NCI-H1105 treated with DMSO at 0.1 percent for 48 hours (cell line): ENCODE results near the gene ARHGAP28.

Source experiments
- DNase-seq: peaks from one replicate; lab custom pipeline; 2025; lab: John Stamatoyannopoulos, UW

ARHGAP28 gene

GRCh38 chr18:6874315-6874714 is 144.8 kb downstream of the ARHGAP28 start:
- no peak for DNase-seq

- DNase-seq: no peak
Measured at GRCh38 chr18:6875749-6876148, 146.2 kb downstream of the ARHGAP28 start.

GRCh38 chr18:6876641-6877041 is 147.1 kb downstream of the ARHGAP28 start:
- no peak for DNase-seq

GRCh38 chr18:6877288-6877687 is 147.8 kb downstream of the ARHGAP28 start:
- no peak for DNase-seq

- DNase-seq: no peak
Measured at GRCh38 chr18:6878556-6879297, 149.2 kb downstream of the ARHGAP28 start.

GRCh38 chr18:6879508-6880195 is 150.1 kb downstream of the ARHGAP28 start:
- no peak for DNase-seq

- no peak for DNase-seq
Measured at GRCh38 chr18:6881034-6881820, 151.7 kb downstream of the ARHGAP28 start.

- DNase-seq: no peak
Measured at GRCh38 chr18:6882401-6882800, 152.9 kb downstream of the ARHGAP28 start.

- DNase-seq: no peak
Measured at GRCh38 chr18:6885006-6885481, 155.5 kb downstream of the ARHGAP28 start.

- peak; percentile 26 for DNase-seq
Measured at GRCh38 chr18:6885992-6886796, 156.7 kb downstream of the ARHGAP28 start.

GRCh38 chr18:6886797-6887330 is 157.3 kb downstream of the ARHGAP28 start:
- no peak for DNase-seq

GRCh38 chr18:6891788-6892187 is 162.3 kb downstream of the ARHGAP28 start:
- DNase-seq: no peak

GRCh38 chr18:6901286-6901926 is 171.9 kb downstream of the ARHGAP28 start:
- DNase-seq: no peak

GRCh38 chr18:6917072-6917471 is 187.6 kb downstream of the ARHGAP28 start:
- DNase-seq: no peak

GRCh38 chr18:6920099-6920955 is 190.8 kb downstream of the ARHGAP28 start:
- no peak for DNase-seq

GRCh38 chr18:6921571-6921970 is 192.1 kb downstream of the ARHGAP28 start:
- no peak for DNase-seq

- no peak for DNase-seq
Measured at GRCh38 chr18:6923220-6923619, 193.7 kb downstream of the ARHGAP28 start.

GRCh38 chr18:6927153-6927552 is 197.6 kb downstream of the ARHGAP28 start:
- no peak for DNase-seq

- no peak for DNase-seq
Measured at GRCh38 chr18:6928359-6928758, 198.8 kb downstream of the ARHGAP28 start.
